ENCODE results near the gene CNPPD1. TPM values are rescaled to one million over a fixed set of nuclear protein-coding genes. Genes with fewer than 3 reads are reported as not detected.

CNPPD1 gene
- total and polyA plus RNA-seq, 7 donors, result 58.5 to 81.5 (median 71.7) TPM

DNA sequence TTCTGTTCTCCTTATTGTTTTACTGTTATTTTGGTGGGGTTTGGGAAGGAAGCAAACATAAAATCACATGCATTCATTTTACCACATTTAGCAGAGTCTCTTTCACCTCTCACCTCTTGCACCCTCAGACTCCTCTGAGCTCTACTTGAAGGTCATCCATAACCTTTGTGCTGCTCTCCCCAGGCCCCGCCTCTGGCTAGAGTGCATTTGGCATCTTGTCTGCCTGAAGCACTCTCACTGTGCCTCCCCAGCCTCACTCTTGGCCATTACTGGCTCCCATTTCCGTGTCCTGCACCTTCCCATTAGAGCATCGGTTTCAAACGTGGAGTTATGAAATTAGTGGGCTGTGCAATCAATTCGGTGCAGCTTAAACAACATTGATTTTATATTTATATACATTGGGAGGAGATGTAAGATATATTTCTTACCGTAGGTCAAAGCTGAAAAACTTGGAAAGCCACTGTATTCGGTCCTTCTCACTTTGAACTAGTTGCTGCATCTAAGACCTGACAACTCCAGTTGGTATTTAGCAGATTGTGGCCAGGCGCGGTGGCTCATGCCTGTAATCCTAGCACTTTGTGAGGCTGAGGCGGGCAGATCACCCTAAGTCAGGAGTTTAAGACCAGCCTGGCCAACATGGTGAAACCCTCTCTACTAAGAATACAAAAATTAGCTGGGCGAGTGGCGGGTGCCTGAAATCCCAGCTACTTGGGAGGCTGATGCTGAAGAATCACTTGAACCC is 22.9 kb upstream of the CNPPD1 start:
- no peak for ATAC-seq
- no peaks in the 10 kb centered on the region for H3K4me1 ChIP-seq
- no peak overlapping the region for H3K4me3 ChIP-seq
- DNase-seq, result no peak
- H3K9me3 ChIP-seq, result no peaks in the 10 kb centered on the region
- no peaks in the 10 kb centered on the region for H3K36me3 ChIP-seq (ENCODE audit: insufficient read depth in 1 of 2, low read depth in 1 of 2)
- no peak for TF ChIP-seq CTCF (IDR thresholded peaks at IDR 0.05)
- peaks cover 0 to 6% (median 0%) of the 10 kb centered on the region in 3 donors for H3K27me3 ChIP-seq (ENCODE audit: insufficient read depth in 3 of 3, low read length in 2 of 3)
- 77 to 83% (median 78%) methylated on average over 12 of the region's 12 CpGs for WGBS, 3 donors
- intact Hi-C loops (cut with DNase I), result no loop called here
- H3K27ac ChIP-seq, result no peak overlapping the region

DNA sequence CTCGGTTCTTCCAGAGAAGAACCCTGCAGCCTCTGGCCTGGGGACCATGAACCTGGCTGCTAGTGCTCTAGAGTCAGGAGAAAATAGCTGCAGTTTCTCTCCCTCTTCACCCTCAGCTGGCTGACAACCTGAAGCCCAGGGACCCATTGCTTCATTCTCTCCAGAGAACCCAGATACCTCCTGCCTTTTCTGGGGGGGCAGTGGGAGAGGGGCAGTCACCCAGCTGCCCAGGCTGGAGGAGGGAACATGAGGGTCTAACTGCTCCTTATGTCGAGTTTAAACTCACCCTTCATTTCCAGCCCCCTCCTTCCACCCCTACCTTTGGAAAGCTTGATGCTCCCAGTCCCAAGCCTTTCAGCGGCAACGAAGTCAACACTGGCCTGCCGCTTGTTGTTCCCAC is 22.2 kb upstream of the CNPPD1 start:
- DNase-seq (no peak), ATAC-seq (no peak)
- Histone ChIP-seq H3K9me3 (no peaks in the 10 kb centered on the region), H3K27ac (no peak overlapping the region), H3K4me1 (no peaks in the 10 kb centered on the region), H3K36me3 (ENCODE audit: insufficient read depth in 1 of 2, low read depth in 1 of 2) (no peaks in the 10 kb centered on the region), H3K4me3 (no peak overlapping the region), H3K27me3 (ENCODE audit: insufficient read depth in 3 of 3, low read length in 2 of 3) (peaks cover 0 to 6% (median 0%) of the 10 kb centered on the region in 3 donors)
- intact Hi-C loops (cut with DNase I), result no loop called here
- WGBS, 3 donors, result 69 to 75% (median 74%) methylated on average over 5 of the region's 5 CpGs
- TF ChIP-seq CTCF (IDR thresholded peaks at IDR 0.05), result no peak

GRCh38 chr2:219197388-219197787 is 20.7 kb upstream of the CNPPD1 start:
- no peaks in the 10 kb centered on the region for H3K36me3 ChIP-seq (ENCODE audit: insufficient read depth in 1 of 2, low read depth in 1 of 2)
- no peak overlapping the region for H3K4me3 ChIP-seq
- intact Hi-C loops (cut with DNase I), result no loop called here
- no peaks in the 10 kb centered on the region for H3K9me3 ChIP-seq
- 78 to 100% (median 94%) methylated on average over 1 of the region's 1 CpG for WGBS, 3 donors
- H3K27me3 ChIP-seq (ENCODE audit: insufficient read depth in 3 of 3, low read length in 2 of 3), result peaks cover 0 to 6% (median 0%) of the 10 kb centered on the region in 3 donors
- no peaks in the 10 kb centered on the region for H3K4me1 ChIP-seq
- DNase-seq, result no peak
- no peak overlapping the region for H3K27ac ChIP-seq
- no peak for ATAC-seq
- no peak for TF ChIP-seq CTCF (IDR thresholded peaks at IDR 0.05)

DNA sequence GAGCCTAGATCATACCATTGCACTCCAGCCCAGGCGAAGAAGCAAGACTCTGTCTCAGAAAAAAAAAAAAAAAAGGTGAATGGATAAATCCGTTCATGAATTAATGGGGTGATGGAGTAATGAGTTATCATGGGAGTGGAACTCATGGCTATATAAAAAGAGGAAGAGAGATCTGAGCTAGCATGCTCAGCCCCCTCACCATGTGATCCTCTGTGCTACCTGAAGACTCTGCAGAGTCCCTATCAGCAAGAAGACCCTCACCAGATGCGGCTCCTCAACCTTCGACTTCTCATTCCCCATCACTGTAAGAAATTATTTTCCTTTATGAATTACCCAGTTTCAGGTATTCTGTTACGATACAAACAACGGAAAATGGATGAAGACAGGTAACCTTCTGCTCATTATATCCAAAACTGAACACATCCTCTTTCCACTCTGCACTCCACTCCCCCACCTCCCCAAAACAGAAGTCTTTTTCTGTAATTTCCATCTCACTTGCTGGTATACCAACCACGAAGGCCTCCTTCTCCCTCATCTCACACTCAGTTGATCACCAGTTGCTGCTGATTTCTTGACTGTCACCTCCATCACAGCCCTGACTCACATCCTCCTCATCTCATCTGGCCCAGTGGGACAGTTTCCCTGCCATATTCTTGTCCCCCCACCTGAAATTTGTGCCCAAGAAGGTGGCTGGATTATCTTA is 10.2 kb upstream of the CNPPD1 start:
- Histone ChIP-seq H3K4me1 (no peaks in the 10 kb centered on the region), H3K9me3 (no peaks in the 10 kb centered on the region), H3K27ac (no peak overlapping the region), H3K4me3 (no peak overlapping the region), H3K36me3 (ENCODE audit: insufficient read depth in 1 of 2, low read depth in 1 of 2) (peaks cover 3 to 40% of the 10 kb centered on the region in 2 donors), H3K27me3 (ENCODE audit: insufficient read depth in 3 of 3, low read length in 2 of 3) (no peaks in the 10 kb centered on the region)
- 82 to 88% (median 85%) methylated on average over 7 of the region's 7 CpGs for WGBS, 3 donors
- DNase-seq, result no peak
- intact Hi-C loops (cut with DNase I), result no loop called here
- no peak for ATAC-seq
- TF ChIP-seq CTCF (IDR thresholded peaks at IDR 0.05), result no peak
